GM06990 (cell line): ENCODE data around the gene NISCH.

ENCODE experiments used
- DNase-seq: peaks from one replicate; pipeline ENCODE4 v3.0.0-alpha.2; 2011; ENCODE audit not compliant: insufficient read length; ENCODE audit errors: extremely low read depth
- H3K27me3 ChIP-seq: replicated peaks from 2 replicates; pipeline ENCODE4 v1.6.0; 2011; ENCODE audit warnings: low read length; ENCODE audit not compliant: control insufficient read depth, insufficient read depth
- H3K36me3 ChIP-seq: 2 replicates; pipeline ENCODE4 v1.5.1; 2011; ENCODE audit warnings: low read length; ENCODE audit not compliant: control insufficient read depth, insufficient read depth
- H3K4me3 ChIP-seq: replicated peaks from 2 replicates; pipeline ENCODE4 v1.5.1; 2011; ENCODE audit warnings: low read depth, mild to moderate bottlenecking, control low read depth, low read length
- TF ChIP-seq, protein P1 (sequence below): IDR thresholded peaks from 2 replicates; pipeline ENCODE4 v1.5.1; 2011; ENCODE audit warnings: low read length, control low read depth, mild to moderate bottlenecking, inconsistent platforms; ENCODE audit not compliant: insufficient read depth, poor library complexity, severe bottlenecking

Gene NISCH

DNA sequence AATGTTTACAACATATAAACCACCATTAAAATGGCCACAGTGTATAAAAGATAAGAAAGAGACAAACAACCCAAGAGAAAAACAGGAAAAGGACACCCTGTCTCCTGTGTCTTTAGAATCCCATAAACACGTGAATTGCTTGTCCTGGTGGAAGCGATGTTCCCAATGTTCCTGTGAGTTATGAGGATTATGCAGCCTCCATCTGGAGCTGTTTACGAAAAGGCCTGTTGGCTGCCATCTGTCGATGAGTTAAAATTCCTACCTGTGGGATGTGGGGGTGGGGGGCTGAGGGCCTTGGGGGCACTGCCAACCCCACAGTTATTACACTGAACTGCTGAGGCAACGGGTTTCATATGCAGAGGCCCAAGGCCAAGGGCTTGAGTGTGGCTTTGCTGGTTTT is 13.6 kb downstream of the NISCH start:
- peaks cover 29% of the 10 kb centered on the region for H3K36me3 ChIP-seq
- DNase-seq: no peak
- TF ChIP-seq, protein P1, sequence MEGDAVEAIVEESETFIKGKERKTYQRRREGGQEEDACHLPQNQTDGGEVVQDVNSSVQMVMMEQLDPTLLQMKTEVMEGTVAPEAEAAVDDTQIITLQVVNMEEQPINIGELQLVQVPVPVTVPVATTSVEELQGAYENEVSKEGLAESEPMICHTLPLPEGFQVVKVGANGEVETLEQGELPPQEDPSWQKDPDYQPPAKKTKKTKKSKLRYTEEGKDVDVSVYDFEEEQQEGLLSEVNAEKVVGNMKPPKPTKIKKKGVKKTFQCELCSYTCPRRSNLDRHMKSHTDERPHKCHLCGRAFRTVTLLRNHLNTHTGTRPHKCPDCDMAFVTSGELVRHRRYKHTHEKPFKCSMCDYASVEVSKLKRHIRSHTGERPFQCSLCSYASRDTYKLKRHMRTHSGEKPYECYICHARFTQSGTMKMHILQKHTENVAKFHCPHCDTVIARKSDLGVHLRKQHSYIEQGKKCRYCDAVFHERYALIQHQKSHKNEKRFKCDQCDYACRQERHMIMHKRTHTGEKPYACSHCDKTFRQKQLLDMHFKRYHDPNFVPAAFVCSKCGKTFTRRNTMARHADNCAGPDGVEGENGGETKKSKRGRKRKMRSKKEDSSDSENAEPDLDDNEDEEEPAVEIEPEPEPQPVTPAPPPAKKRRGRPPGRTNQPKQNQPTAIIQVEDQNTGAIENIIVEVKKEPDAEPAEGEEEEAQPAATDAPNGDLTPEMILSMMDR: no peak

DNA sequence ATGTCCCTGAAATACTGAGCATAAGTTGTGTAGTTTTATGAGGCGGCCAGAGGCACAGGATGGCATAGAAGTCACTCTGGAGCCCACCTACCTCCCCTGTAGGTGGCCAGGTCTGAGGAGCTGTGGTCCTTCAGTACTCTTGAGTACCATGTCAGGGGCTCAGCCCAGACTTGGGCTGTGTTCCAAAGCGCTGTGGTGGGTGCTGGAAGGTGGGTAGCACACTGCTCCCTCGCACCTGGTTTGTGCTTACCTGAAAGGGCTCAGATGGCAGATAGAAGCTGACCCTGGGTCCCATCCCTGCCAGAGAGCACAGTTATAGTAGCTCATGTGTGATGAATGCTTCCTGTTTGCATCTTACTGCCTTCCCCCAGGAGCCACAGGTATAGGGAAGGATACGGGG is 15.5 kb downstream of the NISCH start:
- Histone ChIP-seq H3K4me3 (no peak overlapping the region), H3K36me3 (peaks cover 27% of the 10 kb centered on the region), H3K27me3 (no peaks in the 10 kb centered on the region)
- TF ChIP-seq, protein P1: no peak
- DNase-seq: no peak

More for the DNA sequence above, 13.6 kb downstream of the NISCH start:
- Histone ChIP-seq H3K4me3 (no peak overlapping the region), H3K27me3 (no peaks in the 10 kb centered on the region)

DNA sequence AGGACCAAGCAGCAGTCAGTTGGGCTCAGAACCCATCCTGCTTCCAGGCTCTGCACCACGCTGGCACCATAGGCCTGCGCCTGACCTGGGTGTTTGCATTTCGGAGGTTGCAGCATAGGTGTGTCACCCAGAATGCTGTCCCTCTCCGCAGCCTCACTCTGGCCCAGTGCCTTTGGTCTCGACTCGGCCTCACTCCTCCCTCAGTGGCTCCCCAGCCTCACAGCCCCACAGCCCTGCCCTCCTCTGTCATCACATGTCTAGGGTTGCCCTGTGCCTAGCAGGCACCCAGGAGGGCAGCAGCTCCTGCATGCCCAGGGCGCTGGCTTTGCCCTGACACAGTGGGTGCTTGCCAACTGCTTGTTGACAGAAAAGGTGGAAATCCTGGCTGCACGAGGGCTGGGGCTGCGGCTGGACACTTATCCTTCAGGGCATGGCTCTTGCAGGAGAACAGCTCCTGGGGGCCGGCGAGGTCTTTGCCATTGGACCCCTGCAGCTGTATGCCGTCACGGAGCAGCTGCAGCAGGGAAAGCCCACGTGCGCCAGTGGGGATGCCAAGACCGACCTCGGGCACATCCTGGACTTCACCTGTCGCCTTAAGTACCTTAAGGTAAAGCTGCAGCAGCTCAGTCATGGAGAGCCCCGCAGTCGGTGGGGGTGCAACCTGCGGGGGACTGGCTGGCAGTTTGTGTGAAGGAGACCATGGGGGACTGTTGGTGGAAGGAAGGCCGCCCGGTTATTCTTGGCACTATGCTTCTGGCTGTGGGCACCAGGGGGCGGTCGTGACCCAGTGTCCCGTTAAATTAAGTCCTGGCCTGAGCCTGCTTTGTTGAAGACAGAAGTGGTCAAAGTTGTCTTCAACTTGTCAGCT is 16.2 kb downstream of the NISCH start:
- H3K36me3 ChIP-seq: peaks cover 26% of the 10 kb centered on the region
- no peaks in the 10 kb centered on the region for H3K27me3 ChIP-seq
- H3K4me3 ChIP-seq: no peak overlapping the region
- DNase-seq: peak; percentile 30
- TF ChIP-seq, protein P1: peak; percentile 74

DNA sequence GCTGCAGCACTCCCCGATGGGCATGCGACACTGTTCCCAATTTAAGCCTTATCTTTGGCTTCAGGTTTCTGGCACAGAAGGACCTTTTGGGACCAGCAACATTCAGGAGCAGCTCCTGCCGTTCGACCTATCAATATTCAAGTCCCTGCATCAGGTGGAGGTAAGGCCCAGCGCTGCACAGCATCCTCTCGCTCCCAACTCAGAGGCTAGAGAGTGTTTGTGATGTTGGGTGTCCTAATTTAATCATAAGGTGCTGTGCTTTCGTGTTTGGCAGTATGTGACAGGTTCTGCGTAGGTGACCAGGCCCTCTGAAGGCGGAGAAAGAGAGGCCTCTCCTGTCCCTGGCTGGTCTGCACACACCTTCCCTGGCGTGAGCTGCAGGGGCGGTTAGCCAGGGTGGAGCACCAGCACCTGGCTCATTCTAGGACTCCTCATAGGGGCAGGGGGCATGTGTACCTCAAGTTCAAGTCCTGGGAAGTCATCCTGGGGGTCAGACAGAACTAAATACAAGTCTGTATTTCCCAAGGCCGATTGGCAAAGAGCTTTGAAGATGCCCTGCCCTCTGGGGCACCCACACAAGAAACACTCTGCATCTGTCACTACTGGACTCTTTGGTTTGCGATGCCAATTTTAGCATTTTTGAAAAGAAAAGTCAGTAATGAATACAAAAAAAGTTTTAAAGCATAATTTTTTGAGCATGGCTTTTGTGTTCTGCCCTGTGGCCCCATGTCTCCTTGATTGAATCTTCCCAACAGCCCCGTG is 17.0 kb downstream of the NISCH start:
- TF ChIP-seq, protein P1: no peak
- Histone ChIP-seq H3K36me3 (peaks cover 25% of the 10 kb centered on the region), H3K27me3 (no peaks in the 10 kb centered on the region), H3K4me3 (no peak overlapping the region)
- DNase-seq: no peak

DNA sequence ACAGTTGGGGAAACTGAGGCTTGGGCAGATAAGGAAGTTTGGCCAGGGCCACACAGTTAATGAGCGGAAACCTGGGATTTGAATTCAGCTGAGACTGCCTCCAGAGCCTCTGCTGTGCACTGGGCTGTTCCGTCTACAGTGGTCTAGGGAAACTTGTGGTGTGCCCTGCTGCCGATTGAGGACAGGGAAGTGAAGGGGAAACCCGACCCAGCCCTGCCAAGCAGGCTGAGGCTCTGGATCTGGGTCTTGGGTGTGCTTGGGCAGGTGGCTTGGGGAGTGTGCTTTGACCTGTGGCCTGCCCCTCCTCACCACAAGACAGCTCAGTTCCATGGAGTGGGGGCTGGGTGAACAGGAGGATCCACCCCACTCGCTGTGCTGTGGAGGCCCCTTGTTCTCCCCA is 17.6 kb downstream of the NISCH start:
- H3K27me3 ChIP-seq: no peaks in the 10 kb centered on the region
- H3K4me3 ChIP-seq: no peak overlapping the region
- peaks cover 31% of the 10 kb centered on the region for H3K36me3 ChIP-seq
- DNase-seq: no peak
- TF ChIP-seq, protein P1: no peak
